SK-N-SH (cell line): Measurements from ENCODE around the gene RFPL1. TPM values are rescaled to one million over a fixed set of nuclear protein-coding genes. Genes with fewer than 3 reads are reported as not detected.

Experiments used
- CTCF ChIA-PET: fragments of 300-600, 350-600 bp; formaldehyde crosslinking; extraction: SDS; loops from one replicate; lab custom pipeline; 2021; lab: Yijun Ruan, JAX
- POLR2A ChIA-PET: fragments of 350-600 bp; sonication (Branson Sonifier 250); formaldehyde crosslinking; extraction: SDS; loops from one replicate; lab custom pipeline; 2020; ENCODE audit warnings: antibody characterized with exemption, inconsistent platforms; lab: Yijun Ruan, JAX
- DNase-seq: peaks from one replicate; pipeline ENCODE4 v3.0.0; 2012
- H2AFZ ChIP-seq: fragments of 200-600 bp; sonication (generic); 2 replicates; pipeline ENCODE4 v1.8.1; 2016; ENCODE audit warnings: antibody characterized with exemption, mild to moderate bottlenecking, low read depth
- H3F3A ChIP-seq: fragments of 200-600 bp; sonication (generic); replicated peaks from 2 replicates; pipeline ENCODE3; 2016; ENCODE audit warnings: antibody characterized with exemption, mild to moderate bottlenecking; ENCODE audit not compliant: insufficient read depth
- H3K27ac ChIP-seq, 2 experiments: fragments of 200-500 bp in 1 of 2; fragments of 200-600 bp in 1 of 2; sonication (Bioruptor generic) in 1 of 2; sonication (generic), shearing (Covaris generic) in 1 of 2; 2 replicates each; pipeline versions ENCODE4 v1.5.1 to v1.6.1; 2014 to 2016; ENCODE audit warnings: low read depth in 2 of 2, inconsistent platforms in 1 of 2, low read length in 1 of 2, mild to moderate bottlenecking in 1 of 2, mixed read lengths in 1 of 2
- H3K27me3 ChIP-seq: fragments of 200-600 bp; sonication (generic), shearing (Covaris generic); 2 replicates; pipeline ENCODE4 v1.6.1; 2016; ENCODE audit warnings: mixed run types; ENCODE audit not compliant: insufficient read depth
- H3K36me3 ChIP-seq, 2 experiments: fragments of 200-500 bp in 1 of 2; fragments of 200-600 bp in 1 of 2; sonication (Bioruptor generic) in 1 of 2; sonication (generic) in 1 of 2; replicated peaks in 1 of 2; 2 replicates each; pipeline versions ENCODE3 to v1.5.1; 2014 to 2016; ENCODE audit warnings: low read length in 1 of 2, mild to moderate bottlenecking in 1 of 2; ENCODE audit not compliant: insufficient read depth in 2 of 2, control insufficient read depth in 1 of 2
- H3K4me1 ChIP-seq, 2 experiments: fragments of 200-500 bp in 1 of 2; fragments of 200-600 bp in 1 of 2; sonication (Bioruptor generic) in 1 of 2; sonication (generic), shearing (Covaris generic) in 1 of 2; 2 replicates each; pipeline versions ENCODE4 v1.5.1 to v1.6.1; 2014 to 2016; ENCODE audit warnings: low read depth in 1 of 2, low read length in 1 of 2, mixed run types in 1 of 2; ENCODE audit not compliant: insufficient read depth in 2 of 2, control insufficient read depth in 1 of 2
- H3K4me2 ChIP-seq: fragments of 200-600 bp; sonication (generic), shearing (Covaris generic); 2 replicates; pipeline ENCODE4 v1.6.1; 2017; ENCODE audit warnings: mixed run types
- H3K4me3 ChIP-seq, 2 experiments: fragments of 200-500 bp in 1 of 2; fragments of 200-600 bp in 1 of 2; sonication (Bioruptor generic) in 1 of 2; sonication (generic), shearing (Covaris generic) in 1 of 2; 2 replicates each; pipeline versions ENCODE4 v1.5.1 to v1.8.1; 2014 to 2016; ENCODE audit warnings: low read depth in 2 of 2, inconsistent platforms in 1 of 2, low read length in 1 of 2, mild to moderate bottlenecking in 1 of 2, mixed read lengths in 1 of 2, moderate library complexity in 1 of 2
- H3K79me2 ChIP-seq: fragments of 200-600 bp; sonication (generic); 2 replicates; pipeline ENCODE4 v1.8.1; 2017; ENCODE audit warnings: mild to moderate bottlenecking; ENCODE audit not compliant: insufficient read depth
- H3K9ac ChIP-seq: fragments of 200-600 bp; sonication (generic); 2 replicates; pipeline ENCODE4 v1.6.1; 2017; ENCODE audit warnings: mixed run types
- H3K9me2 ChIP-seq: fragments of 200-600 bp; sonication (generic); 2 replicates; pipeline ENCODE4 v1.6.1; 2017; ENCODE audit warnings: mixed run types
- H3K9me3 ChIP-seq: fragments of 200-600 bp; sonication (generic); 2 replicates; pipeline ENCODE4 v1.6.1; 2017; ENCODE audit warnings: mixed run types, mild to moderate bottlenecking, moderate library complexity
- H4K20me1 ChIP-seq: fragments of 200-600 bp; sonication (generic); 2 replicates; pipeline ENCODE4 v1.6.1; 2017; ENCODE audit warnings: mild to moderate bottlenecking, mixed run types; ENCODE audit not compliant: insufficient read depth
- CHD2 ChIP-seq: fragments of 150-350 bp; IDR thresholded peaks from 2 replicates; pipeline ENCODE4 v1.6.1; 2018; ENCODE audit warnings: low read length; ENCODE audit not compliant: partially characterized antibody
- ELF1 ChIP-seq: IDR thresholded peaks from 2 replicates; pipeline ENCODE4 v1.4.0; 2012
- EZH2phosphoT487 ChIP-seq: fragments of 200-600 bp; sonication (generic); IDR thresholded peaks from 2 replicates; pipeline ENCODE4 v1.6.1; 2017; ENCODE audit warnings: low read depth, mixed run types, mild to moderate bottlenecking, antibody characterized with exemption, moderate library complexity, borderline replicate concordance
- FOXJ3 ChIP-seq: sonication (generic); formaldehyde crosslinking; IDR thresholded peaks from 2 replicates; pipeline ENCODE4 v1.5.1; 2020; ENCODE audit warnings: mild to moderate bottlenecking, missing genetic modification reagents
- GABPA ChIP-seq: IDR thresholded peaks from 2 replicates; pipeline ENCODE4 v1.4.0; 2012; ENCODE audit warnings: low read depth, mild to moderate bottlenecking
- JUND ChIP-seq: IDR thresholded peaks from 2 replicates; pipeline ENCODE4 v1.4.0; 2012
- MEF2A ChIP-seq: IDR thresholded peaks from 2 replicates; pipeline ENCODE4 v1.4.0; 2012; ENCODE audit warnings: low read depth, borderline replicate concordance
- NRF1 ChIP-seq: IDR thresholded peaks from 2 replicates; pipeline ENCODE4 v1.6.1; 2012; ENCODE audit warnings: low read depth, mild to moderate bottlenecking, low read length
- POLR2AphosphoS5 ChIP-seq: IDR thresholded peaks from 2 replicates; pipeline ENCODE4 v1.6.1; 2012; ENCODE audit warnings: low read depth, low read length
- RAD21 ChIP-seq: IDR thresholded peaks from 2 replicates; pipeline ENCODE4 v1.6.1; 2012; ENCODE audit warnings: mild to moderate bottlenecking, low read length
- RCOR1 ChIP-seq: fragments of 150-350 bp; IDR thresholded peaks from 2 replicates; pipeline ENCODE4 v1.6.1; 2017; ENCODE audit warnings: antibody characterized with exemption, low read length
- SIN3A ChIP-seq: IDR thresholded peaks from 2 replicates; pipeline ENCODE4 v1.6.1; 2012; ENCODE audit warnings: low read depth, mild to moderate bottlenecking, low read length, moderate library complexity, borderline replicate concordance
- SMC3 ChIP-seq: IDR thresholded peaks from 2 replicates; pipeline ENCODE4 v1.6.1; 2012; ENCODE audit warnings: low read depth, low read length, improper control_type of control experiment
- YY1 ChIP-seq: IDR thresholded peaks from 2 replicates; pipeline ENCODE4 v1.4.0; 2012; ENCODE audit warnings: low read depth, mild to moderate bottlenecking
- WGBS: methylation state at CpG from one replicate; pipeline ENCODE4 v1.1.6; 2017; ENCODE audit warnings: low lambda C conversion rate; 5-methylcytosine and 5-hydroxymethylcytosine counted together
- polyA plus RNA-seq, 3 experiments: library from polyadenylated mRNA; depleted of rRNA; stranded (reverse); fragments of >200 nt; gene quantifications; 2 replicates each; pipeline ENCODE4 v1.2.3, GENCODE V29; 2012
- TF ChIP-seq, protein P1 (sequence below): fragments of 150-350 bp; IDR thresholded peaks from 2 replicates; pipeline ENCODE4 v1.6.1; 2017; ENCODE audit warnings: antibody characterized with exemption, low read length, low read depth, borderline replicate concordance
- TF ChIP-seq, protein P2 (sequence below): fragments of 200-600 bp; sonication (generic); IDR thresholded peaks from 2 replicates; pipeline ENCODE4 v1.6.1; 2017; ENCODE audit warnings: antibody characterized with exemption, mild to moderate bottlenecking, moderate library complexity
- TF ChIP-seq, protein P3 (sequence below): IDR thresholded peaks from 2 replicates; pipeline ENCODE4 v1.6.1; 2012; ENCODE audit warnings: mild to moderate bottlenecking, low read depth, low read length, moderate library complexity
- TF ChIP-seq, protein P4 (sequence below): fragments of 150-350 bp; IDR thresholded peaks from 2 replicates; pipeline ENCODE4 v1.6.1; 2016; ENCODE audit warnings: mild to moderate bottlenecking, low read depth, low read length

Gene RFPL1
- polyA plus RNA-seq, 1 of the 3 experiments (the other 2 are of a cell fraction), result not detected

DNA sequence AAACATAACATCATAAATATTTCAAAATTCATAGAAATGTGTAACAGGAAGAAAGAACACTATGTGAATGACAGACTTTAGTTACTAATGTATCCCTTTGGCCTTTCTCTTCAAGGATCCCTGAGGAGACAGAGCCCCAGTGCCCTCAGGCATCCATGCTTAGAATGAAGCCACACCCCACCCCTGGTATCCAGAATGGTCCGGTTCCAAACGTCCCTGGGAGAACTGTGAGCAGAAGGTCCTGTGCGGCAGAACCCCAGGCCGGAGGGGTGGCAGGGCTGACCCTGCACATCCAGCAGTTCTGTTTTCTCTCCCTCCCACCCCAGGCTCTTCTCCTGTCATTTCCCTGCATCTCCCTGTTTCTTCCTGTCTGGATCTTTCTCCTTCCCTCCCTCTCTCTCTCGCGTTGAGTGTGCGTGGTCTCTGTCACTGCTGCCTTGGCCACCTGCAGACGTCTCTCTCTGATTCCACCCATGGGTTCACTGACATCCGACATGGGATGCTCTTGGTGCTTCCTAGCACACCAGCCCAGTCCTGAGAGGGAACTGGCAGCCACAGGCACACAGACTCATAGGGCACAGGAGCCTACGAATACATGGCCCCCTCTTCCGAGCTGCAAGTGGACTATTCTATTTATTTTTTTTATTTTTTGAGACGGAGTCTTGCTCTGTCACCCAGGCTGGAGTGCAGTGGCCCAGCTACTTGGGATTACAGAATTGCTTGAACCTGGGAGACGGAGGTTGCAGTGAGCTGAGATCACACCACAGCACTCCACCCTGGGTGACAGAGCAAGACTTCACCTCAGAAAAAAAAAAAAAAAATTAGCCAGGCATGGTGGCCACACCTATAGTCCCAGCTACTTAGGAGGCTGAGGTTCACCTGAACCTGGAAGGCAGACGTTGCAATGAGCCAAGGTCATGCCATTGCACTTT lies 5.7 kb downstream of the RFPL1 start:
- WGBS, result 46% methylated on average over 13 of the region's 14 CpGs
- TF ChIP-seq, protein P1, sequence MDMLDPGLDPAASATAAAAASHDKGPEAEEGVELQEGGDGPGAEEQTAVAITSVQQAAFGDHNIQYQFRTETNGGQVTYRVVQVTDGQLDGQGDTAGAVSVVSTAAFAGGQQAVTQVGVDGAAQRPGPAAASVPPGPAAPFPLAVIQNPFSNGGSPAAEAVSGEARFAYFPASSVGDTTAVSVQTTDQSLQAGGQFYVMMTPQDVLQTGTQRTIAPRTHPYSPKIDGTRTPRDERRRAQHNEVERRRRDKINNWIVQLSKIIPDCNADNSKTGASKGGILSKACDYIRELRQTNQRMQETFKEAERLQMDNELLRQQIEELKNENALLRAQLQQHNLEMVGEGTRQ, result no peak
- TF ChIP-seq FOXJ3 (CRISPR knock-in tag) (no peak), EZH2phosphoT487 (no peak), NRF1 (no peak), JUND (no peak), SMC3 (no peak), YY1 (no peak), SIN3A (no peak), POLR2AphosphoS5 (no peak), RAD21 (no peak)

DNA sequence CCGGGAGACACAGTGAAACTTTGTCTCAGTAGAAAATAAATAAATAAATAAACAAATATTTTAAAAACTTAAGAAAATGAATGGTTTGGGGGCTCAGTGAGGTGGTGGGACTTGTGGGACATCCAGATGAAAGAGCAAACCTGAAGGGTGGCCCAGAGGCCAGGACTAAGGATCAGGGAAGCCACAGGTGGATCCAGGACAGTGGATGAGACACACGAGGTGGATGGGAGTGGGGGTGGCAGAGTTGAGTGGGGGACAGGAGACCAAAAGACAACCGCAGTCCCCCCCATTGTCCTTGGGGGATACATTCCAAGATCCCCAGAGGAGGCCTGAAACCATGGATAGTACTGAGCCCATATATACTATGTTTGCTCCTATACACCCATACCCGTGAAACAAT lies 7.1 kb downstream of the RFPL1 start:
- no peak overlapping the region for H3K4me3 ChIP-seq
- no peaks in the 10 kb centered on the region for H3K79me2 ChIP-seq
- no peak overlapping the region for H3K9ac ChIP-seq
- no peak overlapping the region for H3K4me2 ChIP-seq
- no peaks in the 10 kb centered on the region for H3K9me2 ChIP-seq
- no peaks in the 10 kb centered on the region for H4K20me1 ChIP-seq
- DNase-seq, result no peak
- H3F3A ChIP-seq, result no peaks in the 10 kb centered on the region
- H3K36me3 ChIP-seq, result no peaks in the 10 kb centered on the region
- H3K27me3 ChIP-seq, result no peaks in the 10 kb centered on the region
- H3K9me3 ChIP-seq, result no peaks in the 10 kb centered on the region
- H3K4me1 ChIP-seq, result peaks cover 0 to 4% of the 10 kb centered on the region in 2 experiments; a peak in 1 of 4 replicates
- ChIA-PET CTCF (interaction anchor here (0.9 kb wide), 1 partner anchor 15 kb away, joined by 3 read pairs; no protein-coding TSS in a partner anchor), POLR2A (no interaction called here)
- no peak overlapping the region for H3K27ac ChIP-seq
- 68% methylated on average over 4 of the region's 4 CpGs for WGBS
- no peak overlapping the region for H2AFZ ChIP-seq
- TF ChIP-seq, protein P2, sequence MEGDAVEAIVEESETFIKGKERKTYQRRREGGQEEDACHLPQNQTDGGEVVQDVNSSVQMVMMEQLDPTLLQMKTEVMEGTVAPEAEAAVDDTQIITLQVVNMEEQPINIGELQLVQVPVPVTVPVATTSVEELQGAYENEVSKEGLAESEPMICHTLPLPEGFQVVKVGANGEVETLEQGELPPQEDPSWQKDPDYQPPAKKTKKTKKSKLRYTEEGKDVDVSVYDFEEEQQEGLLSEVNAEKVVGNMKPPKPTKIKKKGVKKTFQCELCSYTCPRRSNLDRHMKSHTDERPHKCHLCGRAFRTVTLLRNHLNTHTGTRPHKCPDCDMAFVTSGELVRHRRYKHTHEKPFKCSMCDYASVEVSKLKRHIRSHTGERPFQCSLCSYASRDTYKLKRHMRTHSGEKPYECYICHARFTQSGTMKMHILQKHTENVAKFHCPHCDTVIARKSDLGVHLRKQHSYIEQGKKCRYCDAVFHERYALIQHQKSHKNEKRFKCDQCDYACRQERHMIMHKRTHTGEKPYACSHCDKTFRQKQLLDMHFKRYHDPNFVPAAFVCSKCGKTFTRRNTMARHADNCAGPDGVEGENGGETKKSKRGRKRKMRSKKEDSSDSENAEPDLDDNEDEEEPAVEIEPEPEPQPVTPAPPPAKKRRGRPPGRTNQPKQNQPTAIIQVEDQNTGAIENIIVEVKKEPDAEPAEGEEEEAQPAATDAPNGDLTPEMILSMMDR, result no peak
- TF ChIP-seq ELF1 (no peak), GABPA (no peak), MEF2A (no peak), CHD2 (no peak), RCOR1 (no peak)
- TF ChIP-seq, protein P3, sequence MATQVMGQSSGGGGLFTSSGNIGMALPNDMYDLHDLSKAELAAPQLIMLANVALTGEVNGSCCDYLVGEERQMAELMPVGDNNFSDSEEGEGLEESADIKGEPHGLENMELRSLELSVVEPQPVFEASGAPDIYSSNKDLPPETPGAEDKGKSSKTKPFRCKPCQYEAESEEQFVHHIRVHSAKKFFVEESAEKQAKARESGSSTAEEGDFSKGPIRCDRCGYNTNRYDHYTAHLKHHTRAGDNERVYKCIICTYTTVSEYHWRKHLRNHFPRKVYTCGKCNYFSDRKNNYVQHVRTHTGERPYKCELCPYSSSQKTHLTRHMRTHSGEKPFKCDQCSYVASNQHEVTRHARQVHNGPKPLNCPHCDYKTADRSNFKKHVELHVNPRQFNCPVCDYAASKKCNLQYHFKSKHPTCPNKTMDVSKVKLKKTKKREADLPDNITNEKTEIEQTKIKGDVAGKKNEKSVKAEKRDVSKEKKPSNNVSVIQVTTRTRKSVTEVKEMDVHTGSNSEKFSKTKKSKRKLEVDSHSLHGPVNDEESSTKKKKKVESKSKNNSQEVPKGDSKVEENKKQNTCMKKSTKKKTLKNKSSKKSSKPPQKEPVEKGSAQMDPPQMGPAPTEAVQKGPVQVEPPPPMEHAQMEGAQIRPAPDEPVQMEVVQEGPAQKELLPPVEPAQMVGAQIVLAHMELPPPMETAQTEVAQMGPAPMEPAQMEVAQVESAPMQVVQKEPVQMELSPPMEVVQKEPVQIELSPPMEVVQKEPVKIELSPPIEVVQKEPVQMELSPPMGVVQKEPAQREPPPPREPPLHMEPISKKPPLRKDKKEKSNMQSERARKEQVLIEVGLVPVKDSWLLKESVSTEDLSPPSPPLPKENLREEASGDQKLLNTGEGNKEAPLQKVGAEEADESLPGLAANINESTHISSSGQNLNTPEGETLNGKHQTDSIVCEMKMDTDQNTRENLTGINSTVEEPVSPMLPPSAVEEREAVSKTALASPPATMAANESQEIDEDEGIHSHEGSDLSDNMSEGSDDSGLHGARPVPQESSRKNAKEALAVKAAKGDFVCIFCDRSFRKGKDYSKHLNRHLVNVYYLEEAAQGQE, result no peak
- TF ChIP-seq, protein P4, sequence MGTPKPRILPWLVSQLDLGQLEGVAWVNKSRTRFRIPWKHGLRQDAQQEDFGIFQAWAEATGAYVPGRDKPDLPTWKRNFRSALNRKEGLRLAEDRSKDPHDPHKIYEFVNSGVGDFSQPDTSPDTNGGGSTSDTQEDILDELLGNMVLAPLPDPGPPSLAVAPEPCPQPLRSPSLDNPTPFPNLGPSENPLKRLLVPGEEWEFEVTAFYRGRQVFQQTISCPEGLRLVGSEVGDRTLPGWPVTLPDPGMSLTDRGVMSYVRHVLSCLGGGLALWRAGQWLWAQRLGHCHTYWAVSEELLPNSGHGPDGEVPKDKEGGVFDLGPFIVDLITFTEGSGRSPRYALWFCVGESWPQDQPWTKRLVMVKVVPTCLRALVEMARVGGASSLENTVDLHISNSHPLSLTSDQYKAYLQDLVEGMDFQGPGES, result no peak

More for the DNA sequence above, 5.7 kb downstream of the RFPL1 start:
- no peak overlapping the region for H3K4me3 ChIP-seq
- ChIA-PET POLR2A (no interaction called here), CTCF (no interaction called here)
- H3K4me2 ChIP-seq, result no peak overlapping the region
- DNase-seq, result no peak
- no peaks in the 10 kb centered on the region for H3K27me3 ChIP-seq
- no peaks in the 10 kb centered on the region for H3K9me3 ChIP-seq
- peaks cover 0 to 4% of the 10 kb centered on the region in 2 experiments; a peak in 1 of 4 replicates for H3K4me1 ChIP-seq
- no peak overlapping the region for H3K9ac ChIP-seq
- no peaks in the 10 kb centered on the region for H3K36me3 ChIP-seq
- no peaks in the 10 kb centered on the region for H3K79me2 ChIP-seq
- H3K27ac ChIP-seq, result no peak overlapping the region
- no peak overlapping the region for H2AFZ ChIP-seq
- no peaks in the 10 kb centered on the region for H4K20me1 ChIP-seq
- H3F3A ChIP-seq, result no peaks in the 10 kb centered on the region
- H3K9me2 ChIP-seq, result no peaks in the 10 kb centered on the region
